Fibroblast of the aortic adventitia (primary cell): Measurements from ENCODE around the gene STK38L. TPM values are rescaled to one million over a fixed set of nuclear protein-coding genes. Genes with fewer than 3 reads are reported as not detected.
A peak's percentile ranks its signal among the peaks of the same experiment; 100 is the strongest.
"Not testable (repeated sequence)": the region's sequence is repeated elsewhere in the genome, so short reads cannot be mapped to it uniquely, and the experiment has no call there.

ENCODE experiments used
- DNase-seq: peaks from one replicate; pipeline ENCODE4 v3.0.0-alpha.2; 2010; ENCODE audit warnings: low read depth
- H3K4me3 ChIP-seq: 2 replicates; pipeline ENCODE4 v1.5.1; 2011; ENCODE audit warnings: low read depth, mild to moderate bottlenecking, control low read depth, low read length, moderate library complexity
- total RNA-seq: library from RNA; depleted of rRNA; stranded (reverse); fragments of >200 nt; gene quantifications from 2 replicates; pipeline ENCODE4 v1.2.3, GENCODE V29; 2012; ENCODE audit warnings: low replicate concordance
- TF ChIP-seq, protein P1 (sequence below): IDR thresholded peaks from 2 replicates; pipeline ENCODE4 v1.5.1; 2011; ENCODE audit warnings: mild to moderate bottlenecking, low read length, control low read depth, inconsistent platforms; ENCODE audit not compliant: insufficient read depth

Gene STK38L
- total RNA-seq, 1 donor = 25.9 TPM

DNA sequence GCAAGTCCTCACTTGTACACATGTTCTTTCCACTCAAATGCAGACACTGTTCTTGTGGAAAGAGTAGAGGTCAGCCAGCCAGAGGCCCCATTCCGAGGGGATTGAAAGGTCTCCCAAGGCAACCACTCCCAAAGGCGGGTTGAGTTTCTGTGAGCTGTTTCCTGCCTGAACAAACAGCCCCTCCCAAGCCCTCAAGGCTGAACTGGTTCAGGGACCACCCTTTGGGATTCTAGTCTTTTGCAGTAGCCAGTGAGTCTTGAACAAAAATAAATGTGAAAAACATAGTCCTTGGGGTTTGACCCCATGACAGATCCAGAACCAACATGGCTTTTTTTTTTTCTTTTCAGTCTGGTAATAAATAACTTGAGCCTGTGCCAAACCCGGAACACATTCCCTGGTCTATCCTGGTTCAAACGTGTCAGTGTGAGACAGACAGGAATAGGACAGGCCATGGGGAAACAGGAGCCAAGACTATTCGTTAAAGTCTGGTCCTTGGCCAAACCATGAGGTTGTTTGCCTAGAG, 17.6 kb upstream of the STK38L start:
- no peak overlapping the region for H3K4me3 ChIP-seq
- TF ChIP-seq, protein P1, sequence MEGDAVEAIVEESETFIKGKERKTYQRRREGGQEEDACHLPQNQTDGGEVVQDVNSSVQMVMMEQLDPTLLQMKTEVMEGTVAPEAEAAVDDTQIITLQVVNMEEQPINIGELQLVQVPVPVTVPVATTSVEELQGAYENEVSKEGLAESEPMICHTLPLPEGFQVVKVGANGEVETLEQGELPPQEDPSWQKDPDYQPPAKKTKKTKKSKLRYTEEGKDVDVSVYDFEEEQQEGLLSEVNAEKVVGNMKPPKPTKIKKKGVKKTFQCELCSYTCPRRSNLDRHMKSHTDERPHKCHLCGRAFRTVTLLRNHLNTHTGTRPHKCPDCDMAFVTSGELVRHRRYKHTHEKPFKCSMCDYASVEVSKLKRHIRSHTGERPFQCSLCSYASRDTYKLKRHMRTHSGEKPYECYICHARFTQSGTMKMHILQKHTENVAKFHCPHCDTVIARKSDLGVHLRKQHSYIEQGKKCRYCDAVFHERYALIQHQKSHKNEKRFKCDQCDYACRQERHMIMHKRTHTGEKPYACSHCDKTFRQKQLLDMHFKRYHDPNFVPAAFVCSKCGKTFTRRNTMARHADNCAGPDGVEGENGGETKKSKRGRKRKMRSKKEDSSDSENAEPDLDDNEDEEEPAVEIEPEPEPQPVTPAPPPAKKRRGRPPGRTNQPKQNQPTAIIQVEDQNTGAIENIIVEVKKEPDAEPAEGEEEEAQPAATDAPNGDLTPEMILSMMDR = no peak
- DNase-seq = peak; percentile 21

DNA sequence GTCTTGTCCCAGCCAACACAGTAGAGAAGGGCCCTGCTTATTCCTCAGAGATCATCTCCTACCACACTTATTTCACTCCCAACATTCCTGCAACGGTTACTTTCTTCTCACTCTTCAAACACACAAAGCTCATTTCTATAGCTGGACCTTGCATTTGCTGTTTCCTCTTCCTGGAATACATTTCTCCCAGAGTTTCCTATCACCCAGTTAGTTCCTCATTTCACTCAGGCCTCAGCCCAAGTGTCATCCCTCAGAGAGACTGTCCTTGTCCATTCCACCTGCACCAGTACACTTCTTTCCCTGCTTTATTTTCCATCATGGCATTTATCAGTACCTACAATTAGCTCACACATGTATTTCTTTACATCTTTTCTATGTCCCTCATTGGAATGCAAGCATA, 14.7 kb upstream of the STK38L start:
- H3K4me3 ChIP-seq = no peak overlapping the region
- DNase-seq = no peak
- TF ChIP-seq, protein P1 = no peak

DNA sequence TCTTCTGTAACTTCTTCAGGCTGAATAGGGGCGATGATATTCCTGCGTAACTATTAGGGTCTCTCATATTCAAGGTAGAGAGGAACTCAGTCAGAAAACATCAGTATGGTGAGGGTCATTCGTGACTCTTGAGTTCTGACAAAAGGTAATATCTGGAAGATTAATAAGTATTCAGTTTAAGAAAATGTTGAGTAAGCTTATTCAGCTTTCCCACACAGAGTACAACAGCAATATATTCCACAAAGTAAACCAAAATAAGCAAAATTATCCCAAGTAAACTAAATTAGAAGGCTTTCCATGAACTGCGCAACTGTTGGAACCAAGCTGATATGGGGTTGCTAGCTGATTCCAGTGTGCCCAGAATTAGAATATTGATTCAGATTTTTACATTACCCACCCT, 12.7 kb upstream of the STK38L start:
- H3K4me3 ChIP-seq, DNase-seq: not testable (repeated sequence)

DNA sequence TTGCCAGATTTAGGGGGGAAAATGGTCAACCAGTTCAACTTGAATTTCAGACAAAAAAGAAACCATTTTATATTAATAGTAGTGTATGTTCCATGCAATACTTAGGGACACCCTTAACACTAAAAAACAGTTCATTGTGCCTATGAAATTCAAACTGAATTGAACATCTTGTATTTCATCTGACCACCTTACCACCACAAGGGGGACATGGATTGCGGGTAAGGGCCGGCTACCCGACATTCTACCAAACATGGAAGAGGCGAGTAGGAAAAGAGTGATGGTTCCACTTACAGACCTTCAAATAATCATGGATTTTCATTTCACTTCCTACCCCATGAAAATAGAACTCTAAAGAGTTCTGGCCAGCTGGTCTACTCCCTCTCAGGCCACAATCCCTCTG, 10.3 kb upstream of the STK38L start:
- TF ChIP-seq, protein P1 = no peak
- no peak for DNase-seq
- no peak overlapping the region for H3K4me3 ChIP-seq

DNA sequence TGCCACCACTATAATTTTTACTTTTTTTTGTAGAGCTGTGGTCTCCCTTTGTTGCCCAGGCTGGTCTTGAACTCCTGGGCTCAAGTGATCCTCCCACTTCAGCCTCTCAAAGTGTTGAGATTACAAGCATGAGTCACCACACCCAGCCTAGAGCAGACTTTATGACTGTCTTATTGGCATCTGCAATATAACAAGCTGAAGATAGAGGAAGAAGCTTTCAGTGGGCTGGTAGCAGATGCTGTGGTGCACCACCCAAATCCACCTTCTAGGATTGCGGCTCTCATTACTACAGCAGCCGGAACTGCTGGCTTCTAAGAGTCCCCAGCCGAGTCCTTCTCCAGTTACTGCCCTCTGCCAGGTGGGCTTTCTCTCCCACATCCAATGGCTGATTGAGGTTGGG, 7.6 kb upstream of the STK38L start:
- TF ChIP-seq, protein P1 = no peak
- peak; percentile 32 for DNase-seq
- no peak overlapping the region for H3K4me3 ChIP-seq

DNA sequence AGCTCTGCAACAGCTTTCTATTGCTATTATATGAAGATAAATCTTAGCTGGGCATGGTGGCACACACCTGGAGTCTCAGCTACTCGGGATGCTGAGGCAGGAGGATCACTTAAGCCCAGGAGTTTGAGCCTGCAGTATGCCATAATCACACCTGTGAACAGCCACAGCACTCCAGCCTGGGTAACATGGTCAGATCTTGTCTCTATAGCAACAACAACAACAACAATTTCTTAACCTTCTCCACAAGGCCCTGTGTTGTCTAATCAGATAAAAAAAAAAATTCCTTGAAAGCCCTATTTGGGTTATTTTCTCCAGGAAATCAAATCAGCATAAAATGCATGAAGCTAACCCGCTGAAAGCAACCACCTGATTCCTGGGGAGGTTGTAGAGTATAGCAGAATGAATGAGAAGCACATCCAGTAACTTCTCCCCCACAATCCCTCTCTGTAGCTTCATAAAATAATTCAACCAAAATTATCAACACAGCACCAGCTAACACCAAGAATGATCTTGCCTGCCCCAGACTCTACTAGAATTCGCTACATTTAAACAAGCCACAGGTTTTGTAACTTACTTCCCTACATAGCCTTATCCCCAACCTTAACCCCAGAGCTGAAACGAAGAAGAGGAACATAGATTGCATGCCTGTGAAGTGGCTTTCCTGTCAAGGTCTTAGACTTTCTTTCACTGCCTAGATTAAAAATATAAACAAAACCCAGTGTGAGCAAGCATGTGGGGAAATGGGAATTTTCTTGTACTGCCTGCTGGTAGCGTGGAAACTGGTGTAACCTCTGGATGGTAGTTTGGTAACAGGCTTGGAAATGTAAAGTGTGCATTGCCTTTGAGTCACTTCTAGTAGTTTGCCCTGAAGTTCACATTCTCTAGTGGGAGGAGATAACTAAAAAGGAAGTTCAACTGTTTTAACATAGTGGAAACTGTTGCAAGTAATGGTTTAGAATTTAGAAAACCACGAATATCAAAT, 6.0 kb upstream of the STK38L start:
- no peak overlapping the region for H3K4me3 ChIP-seq
- no peak for DNase-seq
- TF ChIP-seq, protein P1 = no peak

DNA sequence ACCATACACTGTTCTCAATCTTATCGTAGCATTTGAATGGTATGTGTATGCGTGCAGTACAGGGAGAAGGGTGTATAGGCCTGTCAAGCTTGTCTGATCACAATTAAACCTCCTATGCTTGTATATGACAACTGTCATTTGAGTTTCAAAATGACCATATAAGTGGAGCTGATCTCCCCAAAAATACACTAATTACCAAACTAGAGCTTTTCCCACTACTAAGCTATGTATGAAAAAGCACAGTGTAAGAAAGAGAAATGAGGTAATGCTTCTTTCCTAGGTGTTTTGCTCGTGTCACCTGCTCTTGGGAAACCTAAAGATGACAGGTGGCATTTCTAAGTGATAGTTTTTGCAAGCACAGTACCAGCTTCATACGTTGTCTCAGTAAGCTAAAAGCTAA, 1.1 kb upstream of the STK38L start:
- no peak overlapping the region for H3K4me3 ChIP-seq
- DNase-seq = no peak
- TF ChIP-seq, protein P1 = no peak
